Pons (tissue), 1 donor: ENCODE results near the gene RAB5A.
"Not testable (repeated sequence)": the region's sequence is repeated elsewhere in the genome, so short reads cannot be mapped to it uniquely, and the experiment has no call there.

Experiments used
- DNase-seq: peaks from one replicate; pipeline ENCODE4 v3.0.0-alpha.2; 2016; ENCODE audit warnings: low spot score

The RAB5A gene, protein sequence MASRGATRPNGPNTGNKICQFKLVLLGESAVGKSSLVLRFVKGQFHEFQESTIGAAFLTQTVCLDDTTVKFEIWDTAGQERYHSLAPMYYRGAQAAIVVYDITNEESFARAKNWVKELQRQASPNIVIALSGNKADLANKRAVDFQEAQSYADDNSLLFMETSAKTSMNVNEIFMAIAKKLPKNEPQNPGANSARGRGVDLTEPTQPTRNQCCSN

DNA sequence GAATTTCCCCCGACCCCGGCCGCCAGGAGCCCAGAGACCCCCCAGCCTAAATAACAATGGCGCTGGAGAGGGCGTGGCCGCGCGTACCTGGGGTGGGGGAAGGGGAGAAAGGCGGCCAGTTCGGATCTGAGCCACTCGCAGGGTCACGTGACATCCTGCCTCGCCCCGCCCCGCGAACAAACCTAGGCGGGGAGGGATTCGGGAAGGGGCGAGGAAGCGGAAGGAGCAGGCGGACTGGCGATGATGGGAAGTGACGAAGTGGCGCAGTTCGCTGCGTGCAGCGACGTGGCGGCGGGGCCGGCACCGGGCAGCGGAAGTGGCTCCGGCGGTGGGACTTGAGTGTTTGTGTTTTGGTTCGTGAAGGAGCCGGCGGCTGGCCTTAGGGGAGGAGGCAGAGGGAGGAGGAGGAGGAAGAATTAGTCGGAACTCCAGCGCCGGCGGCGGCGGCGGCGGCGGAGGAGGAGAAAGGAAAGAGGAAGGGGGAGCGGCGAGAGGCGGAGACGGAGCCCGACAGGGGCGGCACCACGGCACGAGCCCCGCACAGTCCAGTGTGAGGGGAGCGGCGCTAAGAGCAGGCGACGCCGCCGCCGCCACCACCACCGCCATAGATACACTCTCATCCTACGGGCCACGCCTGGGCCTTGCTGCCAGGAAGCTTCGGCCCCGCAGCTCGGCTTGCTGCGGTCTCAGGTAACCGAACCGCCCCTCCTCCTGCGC lies at the start of gene RAB5A:
RAB5A (plus strand) TSS at position 266 of the 717 bp plus-strand sequence. CDS start 3,802 bp downstream, outside the sequence.
- DNase-seq: peak; percentile 97

DNA sequence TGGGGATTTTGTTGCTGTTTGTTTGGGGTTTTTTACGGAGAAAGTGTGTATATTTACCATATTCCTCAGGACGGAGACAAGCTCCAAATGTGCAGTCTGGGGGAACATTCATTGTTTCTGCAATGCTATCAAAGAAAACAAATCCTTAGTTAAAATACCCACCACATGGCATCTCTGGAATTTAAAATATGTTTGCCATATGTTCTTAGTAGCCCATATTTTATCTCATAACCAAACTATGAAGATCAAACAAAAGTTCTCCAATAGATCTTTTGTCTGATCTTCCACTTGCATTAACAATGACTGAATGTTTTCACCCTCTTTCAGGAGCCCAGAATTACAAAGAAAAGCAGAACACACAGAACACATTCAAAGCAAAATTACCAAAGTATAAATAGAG lies 48.2 kb upstream of the RAB5A start:
- peak; percentile 35 for DNase-seq

DNA sequence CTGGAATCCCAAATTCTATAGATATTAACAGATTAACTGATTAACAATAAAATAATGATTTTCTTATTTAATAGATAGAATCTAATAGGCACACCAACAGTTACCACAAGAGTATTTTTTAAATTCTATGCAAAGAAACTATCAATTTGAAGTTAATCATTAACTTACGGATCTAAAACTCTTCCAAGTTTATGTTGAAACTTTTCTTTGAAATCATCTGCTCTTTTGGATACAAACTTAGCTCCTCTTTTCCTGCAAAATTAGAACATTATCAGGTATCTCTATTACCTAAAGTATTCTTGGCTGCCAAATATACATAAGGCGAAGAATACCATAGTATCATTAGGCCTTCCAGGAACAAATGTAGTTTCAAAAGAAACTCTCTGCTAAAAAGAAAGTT lies 47.6 kb upstream of the RAB5A start:
- DNase-seq: no peak

DNA sequence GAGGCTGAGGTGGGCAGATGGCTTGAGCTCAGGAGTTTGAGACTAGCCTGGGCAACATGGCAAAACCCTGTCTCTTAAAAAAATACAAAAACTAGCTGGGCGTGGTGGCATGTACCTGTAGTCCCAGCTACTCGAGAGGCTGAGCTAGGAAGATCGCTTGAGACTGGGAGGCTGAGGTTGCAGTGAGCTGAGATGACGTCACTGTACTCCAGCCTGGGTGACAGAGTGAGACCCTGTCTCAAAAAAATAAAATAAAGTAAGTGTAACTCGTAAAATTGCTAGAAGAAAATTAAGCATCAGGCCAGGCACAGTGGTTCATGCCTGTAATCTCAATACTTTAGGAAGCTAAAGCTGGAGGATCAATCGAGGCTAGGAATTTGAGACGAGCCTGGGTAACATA lies 47.1 kb upstream of the RAB5A start:
- not testable (repeated sequence) for DNase-seq

DNA sequence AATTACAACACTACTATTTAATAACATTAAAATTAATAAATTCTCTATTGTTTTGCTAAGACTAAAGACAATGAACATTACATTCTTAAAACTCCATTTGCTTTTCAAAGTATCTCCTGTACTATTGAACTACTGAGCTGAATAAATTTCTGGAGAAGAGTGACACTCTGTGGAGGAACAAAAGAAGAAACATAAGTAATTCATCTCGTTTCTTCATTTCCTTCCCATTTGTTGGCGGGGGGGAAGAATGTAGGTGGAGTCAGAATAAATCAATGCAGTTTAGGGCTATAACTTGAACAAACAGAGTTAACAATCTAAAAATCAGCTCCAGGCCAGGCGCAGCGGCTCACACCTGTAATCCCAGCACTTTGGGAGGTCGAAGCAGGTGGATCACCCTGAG lies 45.6 kb upstream of the RAB5A start:
- no peak for DNase-seq

DNA sequence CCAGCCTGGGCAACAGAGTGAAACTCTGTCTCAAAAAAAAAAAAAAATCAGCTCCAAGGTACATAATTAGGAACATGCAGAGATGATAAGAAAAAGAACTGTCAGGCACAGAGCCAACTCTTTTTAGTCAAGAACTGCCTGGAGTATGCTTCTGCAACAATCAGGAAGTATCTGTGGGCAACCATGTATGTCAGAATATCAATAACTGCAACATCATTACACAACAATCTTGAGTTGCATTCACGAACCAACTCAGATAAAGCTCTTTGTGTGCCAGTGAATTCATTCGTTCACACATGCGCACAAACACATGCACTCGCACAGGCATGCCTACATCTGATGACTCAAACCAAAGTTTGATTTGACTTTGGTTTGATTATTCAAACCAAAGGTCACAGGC lies 45.0 kb upstream of the RAB5A start:
- DNase-seq: no peak

DNA sequence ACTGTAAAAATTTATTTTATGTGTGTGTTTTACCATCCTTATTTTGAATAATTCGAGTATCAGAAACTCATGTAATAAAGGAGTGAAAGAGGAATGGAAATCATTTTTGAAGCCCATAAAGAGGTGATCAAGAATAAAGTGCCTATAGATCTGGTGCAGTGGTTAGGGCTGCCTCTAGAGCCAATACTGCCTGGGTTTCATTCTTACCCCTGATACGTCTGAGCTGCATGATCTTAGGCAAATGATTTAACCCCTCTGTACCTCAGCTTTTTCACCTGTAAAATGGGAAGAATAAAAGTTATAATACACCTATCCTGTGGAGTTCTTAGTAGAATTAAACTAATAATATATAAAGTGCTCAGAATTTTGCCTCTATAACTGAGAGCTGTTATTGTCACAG lies 43.2 kb upstream of the RAB5A start:
- no peak for DNase-seq

DNA sequence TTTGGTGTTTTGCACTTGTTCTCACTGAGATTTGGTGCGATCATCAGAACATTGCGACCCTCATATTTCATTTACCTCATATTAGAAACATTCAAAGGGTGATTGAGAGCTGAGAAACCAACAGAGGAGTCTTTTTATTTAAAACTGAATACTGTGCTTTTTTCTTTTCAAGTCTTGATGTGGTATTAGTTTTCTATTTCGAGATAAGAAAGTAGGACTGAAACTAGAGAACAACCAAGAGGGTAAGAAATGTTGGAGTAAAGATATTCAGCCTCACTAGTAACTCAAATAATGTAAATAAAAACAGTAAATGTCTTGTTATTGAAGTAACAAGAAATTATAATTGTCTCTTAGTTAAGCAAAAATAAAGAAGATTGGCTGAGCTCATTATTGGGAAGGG lies 39.4 kb upstream of the RAB5A start:
- no peak for DNase-seq

DNA sequence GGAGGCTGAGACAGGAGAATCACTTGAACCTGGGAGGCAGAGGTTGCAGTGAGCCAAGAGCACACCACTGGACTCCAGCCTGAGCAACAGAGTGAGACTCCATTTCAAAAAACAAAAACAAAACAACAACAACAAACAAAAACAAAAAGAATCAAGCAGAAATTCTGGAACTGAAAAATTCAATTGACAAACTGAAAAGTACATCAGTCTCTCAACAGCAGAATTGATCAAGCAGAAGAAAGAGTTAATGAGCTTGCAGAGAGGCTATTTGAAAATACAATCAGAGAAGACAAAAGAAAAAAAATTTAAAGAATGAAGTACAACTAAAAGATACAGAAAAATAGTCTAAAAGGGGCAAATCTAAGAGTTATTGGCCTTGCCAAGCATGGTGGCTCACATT lies 35.4 kb upstream of the RAB5A start:
- no peak for DNase-seq

DNA sequence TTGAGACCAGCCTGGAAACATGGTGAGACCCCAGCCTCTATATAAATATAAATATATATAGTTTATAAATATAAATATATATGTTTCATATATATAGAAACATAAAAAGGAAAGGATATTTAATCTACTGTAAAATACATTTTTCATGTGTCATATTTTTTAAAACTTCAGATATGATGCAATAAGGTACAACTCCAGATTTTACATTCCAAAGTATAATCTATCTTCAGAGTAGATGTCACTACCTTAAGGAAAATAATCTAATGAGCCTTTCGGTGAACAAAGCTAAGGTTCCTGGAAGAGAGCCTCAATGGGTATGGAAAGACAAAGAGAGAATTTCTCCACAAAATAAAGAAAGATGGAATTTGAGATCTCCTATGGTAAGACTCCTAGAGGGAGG lies 29.7 kb upstream of the RAB5A start:
- DNase-seq: no peak

DNA sequence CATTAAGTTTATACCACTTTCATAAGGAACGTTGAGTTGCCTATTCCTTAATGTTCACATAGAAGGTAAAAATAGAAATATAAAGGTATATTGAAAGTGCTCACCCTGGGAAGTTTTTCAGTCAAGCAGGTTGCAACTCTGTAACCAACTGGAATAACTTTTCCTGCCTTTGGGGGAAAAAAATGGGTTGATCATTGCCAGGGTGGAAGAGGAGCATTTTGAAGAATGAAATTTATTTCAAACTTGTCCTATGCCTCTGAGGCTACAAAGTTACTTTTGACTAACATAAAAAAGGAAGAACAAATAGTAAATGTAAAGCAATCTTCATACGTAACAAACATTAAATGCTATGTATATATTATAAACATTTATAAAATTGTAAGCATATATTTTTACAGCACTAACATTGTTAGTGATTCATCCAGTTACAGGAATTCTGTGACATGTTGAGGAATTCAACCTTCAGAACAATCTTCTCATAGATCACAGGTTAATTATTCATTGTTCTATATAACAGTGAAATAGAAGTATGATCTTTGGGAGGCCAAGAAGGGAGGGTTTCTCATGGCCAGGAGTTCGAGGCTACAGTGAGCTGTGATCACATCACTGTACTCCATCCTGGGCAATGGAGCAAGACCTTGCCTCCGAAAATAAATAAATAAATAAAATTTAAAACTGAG lies 26.4 kb upstream of the RAB5A start:
- DNase-seq: no peak

DNA sequence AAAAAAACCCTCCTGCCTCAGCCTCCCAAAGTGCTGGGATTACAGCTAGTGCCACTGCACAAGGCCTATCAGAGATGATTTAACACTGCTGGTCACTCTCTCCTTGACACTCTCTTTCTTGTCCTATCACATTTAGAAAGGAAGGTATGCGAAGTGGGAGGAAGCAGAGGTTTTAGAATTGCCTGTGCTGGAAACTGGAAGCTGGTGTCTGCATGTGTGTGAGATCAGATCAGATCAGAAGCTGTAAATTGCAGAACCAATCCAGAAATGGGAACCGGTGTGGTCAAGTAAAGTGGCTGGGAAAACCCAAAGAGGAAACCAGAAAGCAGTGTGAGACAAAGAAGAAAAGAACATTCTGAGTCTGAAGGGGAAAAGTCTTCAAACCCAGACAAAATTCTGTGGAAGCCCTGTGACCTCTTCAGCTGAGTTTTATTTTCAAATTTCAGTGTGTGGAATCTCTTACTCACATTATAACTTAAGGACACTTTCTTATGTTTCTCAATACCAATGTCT lies 15.7 kb upstream of the RAB5A start:
- peak; percentile 80 for DNase-seq

DNA sequence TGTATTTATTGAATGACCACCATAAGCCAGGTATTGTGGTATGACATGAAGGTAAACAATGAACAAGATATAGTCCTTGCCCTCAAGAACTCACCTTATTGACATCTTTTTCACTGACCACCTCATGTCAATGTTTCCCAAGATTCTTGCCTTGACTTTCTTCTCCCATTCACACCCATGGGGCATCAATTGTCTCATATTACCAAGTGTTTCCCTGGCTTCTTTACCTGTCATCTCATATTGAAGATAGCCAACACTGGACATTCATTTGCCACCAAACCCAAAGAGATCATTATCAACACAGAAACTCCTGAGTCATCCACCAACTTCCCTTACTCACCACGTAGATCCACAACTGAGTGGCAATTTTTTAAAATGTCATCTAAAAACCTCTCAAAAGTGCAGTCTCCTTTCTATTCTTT lies 15.1 kb upstream of the RAB5A start:
- peak; percentile 12 for DNase-seq

DNA sequence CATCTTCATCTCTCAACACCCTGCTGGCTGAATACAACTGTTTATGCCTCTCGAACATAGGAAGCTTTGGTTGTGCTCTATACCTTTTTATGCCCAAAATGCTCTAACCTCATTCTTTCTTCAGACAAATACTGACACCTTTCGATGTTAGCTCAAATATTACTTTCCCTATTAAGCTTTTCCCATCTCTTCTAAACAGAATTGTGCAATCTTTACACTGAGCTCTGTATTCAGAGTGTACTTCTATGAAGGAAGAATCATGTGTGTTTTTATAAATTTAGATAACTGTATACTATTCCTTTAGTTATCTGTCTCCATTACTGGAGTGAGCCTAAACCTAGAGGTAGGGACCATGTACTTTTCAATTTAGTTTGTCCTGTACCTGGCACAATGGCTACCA lies 14.5 kb upstream of the RAB5A start:
- no peak for DNase-seq

DNA sequence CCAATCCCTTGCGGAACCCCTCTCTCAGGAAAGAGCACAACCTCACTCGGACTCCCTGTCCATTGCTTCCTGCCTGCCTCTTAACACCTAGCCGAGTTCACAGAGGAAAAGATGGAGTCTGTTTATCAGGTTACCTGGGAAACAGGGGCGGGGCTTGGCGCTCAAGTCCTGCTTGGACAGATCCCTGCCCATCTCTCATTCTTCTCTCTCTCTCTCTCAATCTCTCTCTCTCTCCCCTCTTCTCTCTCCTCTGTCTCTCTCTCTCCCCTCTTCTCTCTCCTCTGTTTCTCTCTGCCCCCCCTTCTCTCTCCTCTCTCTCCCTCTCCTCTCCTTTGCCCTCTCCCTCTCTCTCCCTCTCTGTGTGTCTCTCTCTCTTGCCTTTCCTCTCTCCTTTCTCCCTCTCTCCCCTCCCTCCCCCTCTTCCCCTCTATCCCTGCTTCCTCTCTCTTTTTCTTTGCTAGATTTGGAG lies 12.8 kb upstream of the RAB5A start, which contains the start of gene EFHB:
EFHB (minus strand) TSS at position 120 of the 469 bp plus-strand sequence. CDS start 199 bp downstream, outside the sequence.
- no peak for DNase-seq

DNA sequence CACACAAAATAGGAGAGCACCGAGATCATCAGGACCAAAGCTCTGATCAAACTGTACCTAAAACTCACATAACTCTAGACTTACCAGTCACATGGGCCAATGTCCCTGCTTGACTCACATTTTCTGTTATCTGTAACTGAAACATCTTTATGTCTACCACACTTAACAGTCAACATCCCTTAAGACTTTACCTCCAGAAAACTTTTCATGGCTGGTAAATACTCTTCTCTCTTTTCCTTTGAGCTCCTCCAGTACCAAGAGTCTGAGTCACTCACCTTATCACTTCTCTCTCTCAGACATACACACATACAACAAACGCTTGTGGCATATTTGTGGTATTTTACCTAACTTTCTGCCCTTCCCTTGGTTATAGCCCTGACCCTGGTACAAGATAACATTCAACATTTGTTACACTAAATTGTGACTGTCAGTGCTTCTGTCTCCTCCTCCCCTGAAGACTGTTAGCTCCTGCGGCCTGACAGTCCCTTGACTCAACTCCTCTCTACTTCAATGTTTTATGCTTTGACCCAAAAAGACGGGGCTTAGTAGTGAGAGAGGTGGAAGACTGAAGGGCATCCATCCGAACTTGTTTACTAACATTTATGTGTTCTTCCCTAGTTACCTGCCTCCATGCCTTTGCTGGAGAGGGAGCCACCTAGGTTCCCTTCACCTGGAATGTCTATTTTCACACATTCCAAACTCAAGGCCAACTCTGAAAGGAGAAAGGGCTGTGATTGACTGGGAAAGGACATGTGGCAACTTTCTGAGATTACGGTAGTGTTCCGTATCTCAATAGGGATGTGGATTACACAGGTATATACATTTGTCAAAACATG lies 9.2 kb upstream of the RAB5A start:
- DNase-seq: no peak

DNA sequence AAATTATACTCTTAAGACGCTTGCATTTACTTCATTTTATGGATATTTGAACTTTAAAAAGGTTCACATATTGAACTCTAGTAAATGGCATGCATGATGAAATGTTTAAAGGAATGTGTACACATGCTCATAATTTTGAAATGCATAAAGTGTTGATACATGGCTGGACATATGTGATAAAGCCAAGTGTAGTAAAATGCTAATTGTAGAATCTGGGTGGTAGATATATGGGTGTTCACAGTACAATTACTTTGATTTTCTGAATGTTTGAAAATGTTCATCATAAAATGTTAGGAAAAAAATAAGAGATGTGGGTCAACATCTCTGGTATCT lies 8.6 kb upstream of the RAB5A start:
- no peak for DNase-seq

DNA sequence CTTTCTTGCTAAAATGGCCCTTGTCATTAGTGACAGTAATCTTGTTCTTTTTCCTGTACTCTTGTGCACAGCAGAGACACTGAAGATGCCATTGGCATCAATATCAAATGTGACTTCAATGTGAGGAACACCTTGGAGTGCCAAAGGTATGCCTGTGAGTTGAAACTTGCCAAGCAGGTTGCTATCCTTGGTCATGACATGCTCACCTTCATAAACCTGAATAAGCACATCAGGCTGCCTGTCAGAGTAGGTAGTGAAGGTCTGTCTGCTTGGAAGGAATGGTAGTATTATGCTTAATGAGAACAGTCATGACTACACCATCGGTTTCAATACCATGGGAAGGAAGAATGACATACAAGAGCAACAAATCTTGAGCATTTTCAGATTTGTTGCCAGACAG lies 6.3 kb upstream of the RAB5A start:
- no peak for DNase-seq

DNA sequence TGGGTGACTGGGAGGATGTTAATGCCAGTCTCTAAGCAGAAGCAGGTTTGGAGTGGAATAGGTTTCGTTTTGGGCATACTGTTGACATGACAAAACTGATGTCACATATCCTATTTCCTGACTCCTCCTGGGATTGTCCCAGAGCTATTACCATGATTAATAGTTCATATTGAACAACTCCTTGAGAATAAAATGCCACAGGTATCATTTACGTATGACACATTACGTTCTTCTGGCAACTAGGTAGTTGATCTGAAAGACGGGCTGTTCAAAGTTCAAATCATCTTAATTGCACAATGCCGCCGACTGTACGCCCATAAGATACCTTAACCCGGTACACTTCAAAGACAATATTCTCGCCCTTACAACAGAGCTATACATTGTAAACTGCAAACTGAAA lies 1.4 kb upstream of the RAB5A start:
- DNase-seq: no peak

DNA sequence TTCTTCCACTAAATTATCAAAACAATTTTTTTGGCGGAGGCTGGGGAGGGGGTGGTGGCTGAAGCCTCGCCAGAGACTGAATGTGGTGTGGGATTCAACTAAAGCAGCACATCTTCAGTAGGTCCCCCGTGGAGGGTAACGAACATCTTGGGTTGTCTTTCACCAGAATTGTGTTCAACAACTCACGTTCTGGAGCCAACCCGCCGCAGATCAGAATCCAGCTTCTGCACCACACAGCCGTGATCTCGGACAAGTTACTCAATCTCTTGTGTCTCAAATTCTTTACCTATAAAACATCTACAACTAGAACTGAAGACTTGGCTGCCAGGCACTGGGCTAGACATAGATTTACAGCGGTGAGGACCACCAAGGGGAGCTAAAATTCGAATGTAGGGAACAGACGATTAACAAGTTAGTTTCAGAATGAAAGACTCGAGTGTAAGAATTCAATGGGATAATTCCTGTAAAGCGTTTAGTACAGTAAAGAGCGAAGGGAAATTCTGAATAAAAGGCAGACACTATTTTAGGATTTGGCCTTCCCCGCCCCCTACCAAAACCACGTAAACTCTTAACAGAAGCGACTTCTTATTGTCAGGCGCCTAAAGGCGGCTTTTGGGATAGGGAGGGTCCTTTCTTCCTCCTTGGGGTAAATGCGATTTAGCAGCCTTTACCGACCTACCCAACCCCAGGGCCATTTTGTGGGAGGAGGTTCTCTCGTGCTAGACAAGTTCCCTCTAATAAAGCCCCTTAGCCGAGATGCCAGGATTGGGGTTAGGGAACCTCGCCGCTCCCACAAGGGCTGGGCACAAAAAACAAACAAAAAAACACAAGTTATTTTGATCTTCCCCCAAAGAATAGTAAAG lies 697 bp upstream of the RAB5A start:
- no peak for DNase-seq
